HG02610 (cell line): ENCODE data around the gene DEDD.

Source experiments
- ATAC-seq: cut with Tn5 transposase; IDR thresholded peaks from one replicate; pipeline ENCODE4 v1.9.1; 2021; ENCODE audit warnings: mild to moderate bottlenecking, moderate library complexity; ENCODE audit not compliant: unreplicated experiment

The DEDD gene

GRCh38 chr1:161132410-161133219, at the start of gene DEDD:
Gene DEDD (minus strand): TSS chr1:161132667. CDS start chr1:161124462, 8,205 bp downstream.
- peak; percentile 95 for ATAC-seq

GRCh38 chr1:161182214-161182613, 49.7 kb upstream of the DEDD start:
- ATAC-seq = peak; percentile 37

- ATAC-seq = no peak
Measured at GRCh38 chr1:161180639-161181038, 48.2 kb upstream of the DEDD start.

GRCh38 chr1:161179698-161180097, 47.2 kb upstream of the DEDD start:
- no peak for ATAC-seq

GRCh38 chr1:161177936-161178244, 45.4 kb upstream of the DEDD start:
- no peak for ATAC-seq

- ATAC-seq = peak; percentile 79
Measured at GRCh38 chr1:161177112-161177935, 44.9 kb upstream of the DEDD start, which contains the start of gene B4GALT3. Gene B4GALT3 (minus strand): TSS chr1:161177507. CDS start chr1:161176060, 1,447 bp downstream.

- ATAC-seq = peak; percentile 4
Measured at GRCh38 chr1:161176468-161177111, 44.1 kb upstream of the DEDD start.

GRCh38 chr1:161175771-161176453, 43.4 kb upstream of the DEDD start:
- no peak for ATAC-seq

- ATAC-seq = no peak
Measured at GRCh38 chr1:161174911-161175310, 42.4 kb upstream of the DEDD start.

- no peak for ATAC-seq
Measured at GRCh38 chr1:161173711-161174110, 41.2 kb upstream of the DEDD start.

- ATAC-seq = no peak
Measured at GRCh38 chr1:161172776-161173376, 40.4 kb upstream of the DEDD start.

- no peak for ATAC-seq
Measured at GRCh38 chr1:161172349-161172748, 39.9 kb upstream of the DEDD start.

GRCh38 chr1:161171696-161172095, 39.2 kb upstream of the DEDD start:
- no peak for ATAC-seq

- no peak for ATAC-seq
Measured at GRCh38 chr1:161171191-161171590, 38.7 kb upstream of the DEDD start.

- no peak for ATAC-seq
Measured at GRCh38 chr1:161168906-161169305, 36.4 kb upstream of the DEDD start.

GRCh38 chr1:161166669-161167548, 34.4 kb upstream of the DEDD start:
- no peak for ATAC-seq

GRCh38 chr1:161165742-161166668, 33.5 kb upstream of the DEDD start, which contains the start of gene PPOX:
Gene PPOX (plus strand): TSS chr1:161166426. CDS start chr1:161166848, 422 bp downstream.
- ATAC-seq = peak; percentile 95

- no peak for ATAC-seq
Measured at GRCh38 chr1:161164901-161165610, 32.6 kb upstream of the DEDD start.
